ENCODE data around the gene TPGS1.
"Not testable (repeated sequence)": the region's sequence is repeated elsewhere in the genome, so short reads cannot be mapped to it uniquely, and the experiment has no call there.

The TPGS1 gene

GRCh38 chr19:478236-478903 is 28.9 kb upstream of the TPGS1 start:
- DNase-seq = no peak

GRCh38 chr19:478976-479375 is 28.3 kb upstream of the TPGS1 start:
- no peak for DNase-seq

DNA sequence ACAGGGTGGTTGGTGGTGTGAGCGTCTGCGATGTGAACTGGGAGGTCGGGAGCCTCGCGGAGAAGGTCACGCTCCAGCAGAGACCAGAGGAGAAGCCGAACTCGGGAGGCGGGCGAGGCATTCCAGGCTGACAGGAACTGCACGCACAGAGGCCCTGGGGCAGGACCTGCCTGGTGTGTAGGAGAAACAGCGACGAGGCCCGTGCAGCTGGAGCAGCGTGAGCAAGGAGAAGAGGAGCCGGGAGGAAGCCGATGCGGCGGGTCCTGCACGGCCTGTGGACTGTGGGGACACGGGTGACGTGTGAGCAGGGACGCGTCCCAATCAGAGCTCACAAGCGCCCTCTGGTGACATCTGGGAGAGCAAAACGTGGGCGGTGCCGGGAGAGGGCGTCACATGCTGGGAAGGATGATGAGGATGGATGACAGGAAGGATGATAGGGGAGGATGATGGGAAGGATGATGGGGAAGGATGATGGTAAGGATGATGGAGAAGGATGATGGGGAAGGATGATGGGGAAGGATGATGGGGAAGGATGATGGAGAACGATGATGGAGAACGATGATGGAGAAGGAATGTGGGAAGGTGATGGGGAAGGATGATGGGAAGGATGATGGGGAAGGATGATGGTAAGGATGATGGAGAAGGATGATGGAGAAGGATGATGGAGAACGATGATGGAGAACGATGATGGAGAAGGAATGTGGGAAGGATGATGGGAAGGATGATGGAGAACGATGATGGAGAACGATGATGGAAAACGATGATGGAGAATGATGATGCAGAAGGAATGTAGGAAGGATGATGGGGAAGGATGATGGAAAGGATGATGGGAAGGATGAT is 27.1 kb upstream of the TPGS1 start:
- DNase-seq = no peak

GRCh38 chr19:481100-481499 is 26.2 kb upstream of the TPGS1 start:
- not testable (repeated sequence) for DNase-seq

DNA sequence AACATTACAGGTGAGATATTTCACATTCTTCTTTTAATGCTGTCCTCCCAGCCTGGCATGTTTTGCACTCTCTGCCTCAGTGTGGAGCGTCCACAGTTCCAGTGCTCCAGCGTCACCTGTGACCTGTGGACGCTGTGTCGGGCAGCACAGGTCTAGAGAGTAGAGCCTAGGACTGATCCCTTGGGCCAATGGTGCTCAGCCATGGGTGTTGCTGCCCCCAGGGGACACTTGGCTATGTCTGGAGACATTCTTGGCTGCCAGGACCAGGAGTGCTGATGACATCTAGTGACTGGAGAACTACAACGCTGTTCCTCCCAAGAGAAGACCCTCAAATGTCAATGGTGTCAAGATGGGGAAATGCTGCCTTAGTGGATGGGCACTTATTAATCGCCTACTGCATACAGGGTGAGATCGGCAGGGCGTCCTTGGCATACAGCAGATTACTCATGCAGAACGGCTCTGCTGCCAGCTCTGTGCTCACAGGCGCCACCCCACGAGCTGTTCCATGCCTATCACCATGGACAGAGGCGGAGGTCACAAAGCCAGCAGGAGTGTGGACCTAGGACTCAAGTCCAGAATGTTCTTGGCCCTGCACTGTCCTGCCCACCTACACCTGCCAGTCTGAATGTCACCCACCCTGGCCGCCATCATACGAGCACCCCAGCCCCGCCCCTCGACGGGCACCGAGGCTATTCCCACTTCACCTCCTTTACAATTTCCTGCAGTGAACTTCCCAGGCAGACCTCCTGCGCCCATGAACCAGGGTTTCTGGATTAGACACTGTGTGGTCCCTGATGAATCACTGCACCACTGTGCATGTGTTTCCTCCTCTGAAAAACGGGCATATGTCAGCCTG is 24.9 kb upstream of the TPGS1 start:
- peak; percentile 56 for DNase-seq

GRCh38 chr19:483332-484072 is 23.8 kb upstream of the TPGS1 start:
- no peak for DNase-seq

- DNase-seq = no peak
These were observed 22.8 kb upstream of the TPGS1 start for GRCh38 chr19:484494-484893.

- DNase-seq = no peak
These were observed 22.2 kb upstream of the TPGS1 start for GRCh38 chr19:485077-485476.

DNA sequence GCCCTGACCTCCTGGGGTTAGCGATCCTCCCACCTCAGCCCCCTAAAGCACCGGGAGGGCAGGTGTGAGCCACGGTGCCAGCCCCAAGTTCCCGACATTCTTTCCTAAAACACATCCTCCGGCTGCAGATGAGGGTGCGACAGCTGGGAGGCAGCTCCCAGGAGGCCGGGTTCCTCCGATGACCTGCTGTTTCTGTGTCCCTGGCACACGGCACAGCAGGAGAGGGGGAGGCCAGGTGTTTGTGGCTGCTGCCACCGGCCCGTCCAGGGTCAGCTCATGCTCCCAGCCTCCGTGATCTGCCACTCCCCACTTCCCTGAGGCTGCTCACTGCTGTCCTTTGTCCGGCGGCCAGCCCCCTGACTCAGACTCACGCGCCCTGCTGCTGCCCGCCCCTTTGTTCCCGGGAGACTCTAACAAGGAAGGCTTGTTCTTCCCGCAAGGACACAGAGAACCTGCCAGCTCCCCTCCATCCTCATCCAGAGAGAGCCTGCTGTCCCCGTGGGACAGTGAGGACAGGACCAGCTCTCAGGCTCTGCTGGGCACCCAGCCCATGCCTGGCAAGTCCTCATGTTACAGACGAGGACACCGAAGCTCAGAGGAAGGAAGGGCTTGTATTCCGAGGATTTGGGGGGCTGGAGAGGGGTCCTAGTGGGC is 21.6 kb upstream of the TPGS1 start:
- no peak for DNase-seq

- peak; percentile 92 for DNase-seq
These were observed 18.5 kb upstream of the TPGS1 start for GRCh38 chr19:488505-489417.

DNA sequence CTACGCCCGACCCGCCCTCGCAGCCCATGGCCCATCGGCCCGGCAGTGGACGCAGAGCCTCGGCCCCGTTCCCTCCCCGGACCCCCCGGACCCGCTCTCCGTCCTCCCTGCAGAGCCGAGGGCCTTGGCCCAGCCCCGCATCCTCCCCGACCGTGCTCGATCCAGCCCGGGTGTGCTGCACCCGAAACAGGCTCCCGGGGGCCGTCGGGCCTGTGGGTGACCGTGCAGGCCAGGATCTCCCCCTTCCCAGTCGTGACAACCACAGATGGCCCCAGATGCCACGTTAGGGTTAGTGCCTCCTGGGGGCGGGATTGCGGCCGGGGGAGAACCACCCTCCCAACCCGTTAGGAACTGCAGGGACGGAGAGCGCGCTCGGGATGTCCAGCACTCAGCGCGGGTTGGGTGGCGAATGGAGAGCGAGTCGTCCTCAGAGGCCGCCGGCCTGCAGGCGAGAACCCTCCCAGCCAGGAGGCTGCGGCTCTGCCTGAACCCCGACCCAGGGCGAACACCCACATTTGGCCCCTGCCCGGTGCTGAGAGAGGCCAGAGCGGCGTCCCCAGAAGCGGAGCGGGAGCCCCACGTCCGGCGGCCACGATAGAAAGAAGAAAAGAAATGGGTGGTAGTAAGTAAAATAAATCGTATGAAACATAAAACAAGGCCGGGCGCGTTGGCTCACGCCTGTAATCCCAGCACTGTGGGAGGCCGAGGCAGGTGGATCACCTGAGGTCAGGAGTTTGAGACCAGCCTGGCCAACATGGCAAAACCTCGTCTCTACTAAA is 17.7 kb upstream of the TPGS1 start:
- DNase-seq = peak; percentile 50

DNA sequence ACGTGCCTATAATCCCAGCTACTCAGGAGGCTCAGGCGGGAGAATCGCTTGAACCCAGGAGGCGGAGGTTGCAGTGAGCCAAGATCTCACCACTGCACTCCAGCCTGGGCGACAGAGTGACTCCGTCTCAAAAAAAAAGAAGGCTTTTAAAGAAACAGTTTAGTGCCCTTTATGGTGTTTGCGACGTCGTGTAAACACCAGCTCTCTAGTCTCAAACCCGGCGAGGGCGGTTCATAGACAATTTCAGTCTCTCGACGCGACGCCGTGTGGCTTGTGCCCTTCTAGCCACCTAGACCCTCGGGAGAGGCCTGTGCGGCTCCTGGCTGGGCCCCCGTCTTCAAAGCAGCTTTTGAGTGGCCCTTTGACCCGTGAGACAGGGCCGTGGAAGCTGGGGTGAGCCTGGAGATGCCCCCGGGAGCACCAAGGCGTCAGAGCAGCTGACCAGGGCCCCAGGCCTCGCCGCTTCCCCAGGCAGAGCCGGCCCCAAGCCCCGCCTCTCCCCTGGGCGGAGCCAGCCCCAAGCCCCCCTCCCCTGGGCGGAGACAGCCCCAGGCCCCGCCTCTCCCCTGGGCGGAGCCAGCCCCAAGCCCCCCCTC is 16.1 kb upstream of the TPGS1 start:
- DNase-seq = no peak

DNA sequence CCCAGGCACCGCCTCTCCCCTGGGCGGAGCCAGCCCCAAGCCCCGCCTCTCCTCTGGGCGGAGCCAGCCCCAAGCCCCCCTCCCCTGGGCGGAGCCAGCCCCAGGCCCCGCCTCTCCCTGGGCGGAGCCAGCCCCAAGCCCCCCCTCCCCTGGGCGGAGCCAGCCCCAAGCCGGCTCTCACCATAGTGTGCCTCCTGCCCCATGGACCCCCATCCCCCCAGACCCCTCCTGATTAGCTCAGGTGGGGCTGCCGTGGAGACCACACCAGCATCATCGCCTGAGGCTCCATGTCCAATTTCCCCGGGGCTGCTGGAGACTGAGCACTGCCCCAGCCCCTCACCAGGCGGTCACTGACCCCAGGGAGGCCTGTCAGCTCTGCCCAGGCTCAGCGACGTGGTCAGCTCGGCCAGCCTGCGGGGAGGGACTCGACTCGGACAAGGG is 15.2 kb upstream of the TPGS1 start:
- no peak for DNase-seq

GRCh38 chr19:493391-494170 is 13.7 kb upstream of the TPGS1 start:
- DNase-seq = no peak

DNA sequence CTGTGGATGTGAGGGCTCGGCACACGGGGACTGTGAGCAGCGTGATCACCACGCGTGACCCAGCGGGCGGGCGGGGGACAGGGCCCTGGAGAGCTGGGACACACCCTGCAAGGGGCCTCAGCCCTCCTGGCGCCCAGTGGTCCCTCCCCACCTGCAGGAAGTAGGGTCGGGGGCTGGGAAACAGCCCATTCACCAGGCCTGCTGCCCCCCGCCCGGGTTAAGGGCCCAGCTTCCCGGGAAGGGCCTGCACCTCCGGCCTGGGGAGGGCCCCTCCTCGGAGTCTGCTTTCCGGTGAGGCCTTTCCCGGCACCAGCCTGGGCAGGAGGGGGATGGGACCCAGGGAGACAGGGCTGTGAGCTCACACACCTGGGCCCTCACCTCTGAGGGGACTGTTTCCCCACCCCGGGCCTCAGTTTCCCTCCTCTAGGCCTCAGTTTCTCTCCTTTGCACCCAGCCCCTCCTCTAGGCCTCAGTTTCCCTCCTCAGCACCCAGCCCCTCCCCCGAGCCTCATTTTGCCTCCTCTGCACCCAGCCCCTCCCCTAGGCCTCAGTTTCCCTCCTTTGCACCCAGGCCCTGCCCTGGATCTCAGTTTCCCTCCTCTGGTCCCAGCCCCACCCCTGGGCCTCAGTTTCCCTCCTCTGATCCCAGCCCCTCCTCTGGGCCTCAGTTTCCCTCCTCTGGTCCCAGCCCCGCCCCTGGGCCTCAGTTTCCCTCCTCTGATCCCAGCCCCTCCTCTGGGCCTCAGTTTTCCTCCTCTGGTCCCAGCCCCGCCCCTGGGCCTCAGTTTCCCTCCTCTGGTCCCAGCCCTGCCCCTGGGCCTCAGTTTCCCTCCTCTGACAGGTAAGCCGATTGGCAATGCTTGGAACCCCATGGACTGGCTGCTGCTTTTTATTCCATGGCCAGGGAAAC is 12.9 kb upstream of the TPGS1 start:
- no peak for DNase-seq

DNA sequence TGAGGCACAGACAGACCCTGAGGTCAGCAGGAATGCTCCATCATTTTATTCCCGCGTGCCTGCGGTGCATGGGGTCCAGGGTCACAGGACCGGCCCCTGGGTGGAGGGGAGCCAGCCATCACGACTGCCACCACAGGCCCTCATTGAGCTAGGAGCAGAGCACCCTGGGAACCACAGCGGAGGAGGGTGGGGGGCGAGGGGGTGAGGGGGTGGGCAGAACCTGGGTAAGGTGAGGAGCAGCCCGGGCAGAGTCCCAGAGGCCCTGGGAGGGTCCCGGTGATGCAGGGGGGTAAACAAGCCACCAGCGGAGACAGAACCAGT is 12.3 kb upstream of the TPGS1 start:
- DNase-seq = no peak

- DNase-seq = no peak
These were observed 11.7 kb upstream of the TPGS1 start for GRCh38 chr19:495402-496111.

Measured in MV-4-11 (cell line).